GM12891 (cell line): ENCODE measurements around the gene PCDHGA9.
A peak's percentile ranks its signal among the peaks of the same experiment; 100 is the strongest.
"Not testable (repeated sequence)": the region's sequence is repeated elsewhere in the genome, so short reads cannot be mapped to it uniquely, and the experiment has no call there.

Source experiments
- DNase-seq: peaks from one replicate; pipeline ENCODE4 v3.0.0; 2011; ENCODE audit warnings: low spot score; ENCODE audit not compliant: insufficient read length
- FAIRE-seq: peaks from 2 replicates; lab custom pipeline; 2011; peaks lifted over from hg19 to GRCh38; lab: Jason Lieb, UNC
- PAX5 ChIP-seq: IDR thresholded peaks from 2 replicates; pipeline ENCODE4 v1.6.1; 2011; ENCODE audit warnings: low read length, moderate library complexity, mild to moderate bottlenecking; ENCODE audit not compliant: insufficient read depth, severe bottlenecking
- POLR2A ChIP-seq: IDR thresholded peaks from 2 replicates; pipeline ENCODE4 v1.6.1; 2011; ENCODE audit warnings: low read depth, low read length, control low read depth
- POLR2AphosphoS5 ChIP-seq: IDR thresholded peaks from 2 replicates; pipeline ENCODE4 v1.6.1; 2011; ENCODE audit warnings: low read depth, low read length, control low read depth
- POU2F2 ChIP-seq: IDR thresholded peaks from 2 replicates; pipeline ENCODE4 v1.6.1; 2011; ENCODE audit warnings: low read depth, mild to moderate bottlenecking, control low read depth, low read length, moderate library complexity
- SPI1 ChIP-seq: IDR thresholded peaks from 2 replicates; pipeline ENCODE4 v1.6.1; 2011; ENCODE audit warnings: low read depth, low read length, control low read depth
- TAF1 ChIP-seq: IDR thresholded peaks from 2 replicates; pipeline ENCODE4 v1.6.1; 2011; ENCODE audit warnings: low read depth, low read length, control low read depth

Gene PCDHGA9

DNA sequence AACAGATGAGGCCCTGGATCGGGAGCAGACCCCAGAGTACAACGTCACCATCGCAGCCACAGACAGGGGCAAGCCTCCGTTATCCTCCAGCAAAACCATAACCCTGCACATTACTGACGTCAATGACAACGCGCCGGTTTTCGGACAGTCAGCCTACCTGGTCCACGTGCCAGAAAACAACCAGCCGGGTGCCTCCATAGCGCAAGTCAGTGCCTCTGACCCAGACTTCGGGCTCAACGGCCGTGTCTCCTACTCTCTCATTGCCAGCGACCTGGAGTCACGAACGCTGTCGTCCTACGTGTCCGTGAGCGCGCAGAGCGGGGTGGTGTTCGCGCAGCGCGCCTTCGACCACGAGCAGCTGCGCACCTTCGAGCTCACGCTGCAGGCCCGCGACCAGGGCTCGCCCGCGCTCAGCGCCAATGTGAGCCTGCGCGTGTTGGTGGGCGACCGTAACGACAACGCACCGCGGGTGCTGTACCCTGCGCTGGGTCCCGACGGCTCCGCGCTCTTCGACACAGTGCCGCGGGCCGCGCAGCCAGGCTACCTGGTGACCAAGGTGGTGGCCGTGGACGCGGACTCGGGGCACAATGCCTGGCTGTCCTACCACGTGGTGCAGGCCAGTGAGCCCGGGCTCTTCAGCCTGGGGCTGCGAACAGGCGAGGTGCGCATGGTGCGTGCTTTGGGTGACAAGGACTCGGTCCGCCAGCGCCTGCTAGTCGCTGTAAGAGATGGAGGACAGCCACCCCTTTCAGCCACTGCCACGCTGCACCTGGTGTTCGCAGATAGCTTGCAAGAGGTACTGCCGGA, 16.7 kb downstream of the PCDHGA9 start:
- no peak for FAIRE-seq
- no peak for TF ChIP-seq POLR2A
- TF ChIP-seq POU2F2, result no peak
- no peak for TF ChIP-seq POLR2AphosphoS5
- TF ChIP-seq SPI1, result no peak
- no peak for TF ChIP-seq PAX5
- TF ChIP-seq TAF1, result no peak
- DNase-seq, result no peak

DNA sequence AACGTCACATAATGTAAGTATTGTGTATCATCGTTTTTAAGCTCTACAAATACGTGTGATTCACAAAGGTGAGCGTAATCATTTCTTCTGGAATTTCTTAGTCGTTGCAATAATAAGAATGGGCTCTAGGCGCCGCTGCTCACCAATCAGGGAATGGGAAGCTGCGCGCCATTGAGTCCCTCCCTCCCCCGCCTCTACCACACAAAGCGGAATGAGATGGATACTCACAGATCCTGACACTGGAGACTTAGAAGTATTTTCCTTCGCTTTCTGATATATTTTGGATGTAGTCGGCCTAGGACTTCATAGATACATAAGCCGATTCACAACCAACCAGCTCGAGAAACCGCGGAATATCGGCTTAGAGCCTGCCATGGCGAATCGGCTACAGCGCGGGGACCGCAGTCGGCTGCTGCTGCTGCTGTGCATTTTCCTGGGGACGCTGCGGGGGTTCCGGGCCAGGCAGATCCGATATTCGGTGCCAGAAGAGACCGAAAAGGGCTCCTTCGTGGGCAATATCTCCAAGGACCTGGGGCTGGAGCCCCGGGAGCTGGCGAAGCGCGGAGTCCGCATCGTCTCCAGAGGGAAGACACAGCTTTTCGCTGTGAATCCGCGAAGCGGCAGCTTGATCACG, 18.4 kb downstream of the PCDHGA9 start, which contains the start of gene PCDHGA11:
PCDHGA11 (plus strand) TSS at position 197 of the 634 bp plus-strand sequence; CDS start at position 374, 177 bp downstream.
- TF ChIP-seq POLR2AphosphoS5, result no peak
- TF ChIP-seq TAF1, result no peak
- no peak for TF ChIP-seq SPI1
- TF ChIP-seq POU2F2, result no peak
- TF ChIP-seq PAX5, result no peak
- DNase-seq (no peak), FAIRE-seq (peak; percentile 59)

DNA sequence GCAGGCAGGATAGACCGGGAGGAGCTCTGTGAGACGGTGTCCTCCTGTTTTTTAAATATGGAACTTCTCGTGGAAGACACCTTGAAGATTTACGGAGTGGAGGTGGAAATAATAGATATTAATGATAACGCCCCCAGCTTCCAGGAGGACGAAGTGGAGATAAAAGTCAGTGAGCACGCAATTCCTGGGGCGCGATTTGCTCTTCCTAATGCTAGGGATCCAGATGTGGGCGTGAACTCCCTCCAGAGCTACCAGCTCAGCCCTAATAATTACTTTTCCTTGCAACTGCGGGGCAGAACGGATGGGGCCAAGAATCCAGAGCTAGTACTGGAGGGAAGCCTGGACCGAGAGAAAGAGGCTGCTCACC, 18.9 kb downstream of the PCDHGA9 start:
- FAIRE-seq, result peak; percentile 9
- no peak for DNase-seq
- TF ChIP-seq PAX5, result no peak

DNA sequence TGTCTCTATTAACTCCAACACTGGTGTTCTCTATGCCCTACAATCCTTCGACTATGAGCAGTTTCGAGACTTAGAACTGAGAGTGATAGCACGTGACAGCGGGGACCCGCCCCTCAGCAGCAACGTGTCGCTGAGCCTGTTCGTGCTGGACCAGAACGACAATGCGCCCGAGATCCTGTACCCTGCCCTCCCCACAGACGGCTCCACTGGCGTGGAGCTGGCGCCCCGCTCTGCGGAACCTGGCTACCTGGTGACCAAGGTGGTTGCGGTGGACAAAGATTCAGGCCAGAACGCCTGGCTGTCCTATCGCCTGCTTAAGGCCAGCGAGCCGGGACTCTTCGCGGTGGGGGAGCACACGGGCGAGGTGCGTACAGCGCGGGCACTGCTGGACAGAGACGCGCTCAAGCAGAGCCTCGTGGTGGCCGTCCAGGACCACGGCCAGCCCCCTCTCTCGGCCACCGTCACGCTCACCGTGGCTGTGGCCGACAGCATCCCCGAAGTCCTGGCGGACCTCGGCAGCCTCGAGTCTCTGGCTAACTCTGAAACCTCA, 20.2 kb downstream of the PCDHGA9 start:
- TF ChIP-seq TAF1 (no peak), POLR2A (no peak), PAX5 (no peak), SPI1 (no peak), POU2F2 (no peak)
- no peak for FAIRE-seq
- DNase-seq, result no peak

DNA sequence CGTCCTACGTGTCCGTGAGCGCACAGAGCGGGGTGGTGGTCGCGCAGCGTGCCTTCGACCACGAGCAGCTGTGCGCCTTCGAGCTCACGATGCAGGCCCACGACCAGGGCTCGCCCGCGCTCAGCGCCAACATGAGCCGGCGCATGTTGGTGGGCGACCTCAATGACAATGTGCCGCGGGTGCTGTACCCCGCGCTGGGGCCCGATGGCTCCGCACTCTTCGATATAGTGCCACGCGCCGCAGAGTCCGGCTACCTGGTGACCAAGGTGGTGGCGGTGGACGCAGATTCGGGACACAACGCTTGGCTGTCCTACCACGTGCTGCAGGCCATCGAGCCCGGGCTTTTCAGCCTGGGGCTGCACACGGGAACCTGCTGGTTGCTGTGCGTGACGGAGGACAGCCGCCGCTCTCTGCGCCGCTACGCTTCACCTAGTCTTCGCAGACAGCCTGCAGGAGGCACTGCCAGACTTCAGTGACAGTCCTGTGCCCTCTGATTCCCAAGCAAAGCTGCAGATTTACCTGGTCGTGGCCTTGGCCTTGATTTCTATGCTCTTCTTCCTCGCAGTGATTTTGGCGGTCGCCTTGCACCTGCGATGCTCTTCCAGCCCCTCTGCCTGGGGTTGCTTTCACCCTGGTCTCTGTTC, 25.3 kb downstream of the PCDHGA9 start:
- no peak for TF ChIP-seq POLR2AphosphoS5
- TF ChIP-seq POLR2A, result no peak
- no peak for TF ChIP-seq PAX5
- no peak for TF ChIP-seq POU2F2
- TF ChIP-seq SPI1, result no peak
- TF ChIP-seq TAF1, result no peak
- DNase-seq (no peak), FAIRE-seq (no peak)

DNA sequence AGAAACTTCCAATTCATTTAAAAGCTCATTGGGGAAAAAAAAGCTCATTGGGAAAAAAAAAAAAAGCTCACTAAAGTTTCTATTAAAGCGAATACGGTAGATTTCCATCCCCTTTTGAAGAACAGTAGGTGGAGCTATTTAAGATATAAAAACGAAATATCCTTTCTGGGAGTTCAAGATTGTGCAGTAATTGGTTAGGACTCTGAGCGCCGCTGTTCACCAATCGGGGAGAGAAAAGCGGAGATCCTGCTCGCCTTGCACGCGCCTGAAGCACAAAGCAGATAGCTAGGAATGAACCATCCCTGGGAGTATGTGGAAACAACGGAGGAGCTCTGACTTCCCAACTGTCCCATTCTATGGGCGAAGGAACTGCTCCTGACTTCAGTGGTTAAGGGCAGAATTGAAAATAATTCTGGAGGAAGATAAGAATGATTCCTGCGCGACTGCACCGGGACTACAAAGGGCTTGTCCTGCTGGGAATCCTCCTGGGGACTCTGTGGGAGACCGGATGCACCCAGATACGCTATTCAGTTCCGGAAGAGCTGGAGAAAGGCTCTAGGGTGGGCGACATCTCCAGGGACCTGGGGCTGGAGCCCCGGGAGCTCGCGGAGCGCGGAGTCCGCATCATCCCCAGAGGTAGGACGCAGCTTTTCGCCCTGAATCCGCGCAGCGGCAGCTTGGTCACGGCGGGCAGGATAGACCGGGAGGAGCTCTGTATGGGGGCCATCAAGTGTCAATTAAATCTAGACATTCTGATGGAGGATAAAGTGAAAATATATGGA, 27.9 kb downstream of the PCDHGA9 start, which contains the start of gene PCDHGA12:
PCDHGA12 (plus strand) TSS at position 176 of the 782 bp plus-strand sequence; CDS start at position 429, 253 bp downstream.
- no peak for DNase-seq
- no peak for FAIRE-seq
- TF ChIP-seq TAF1 (no peak), POU2F2 (no peak), POLR2AphosphoS5 (no peak)

DNA sequence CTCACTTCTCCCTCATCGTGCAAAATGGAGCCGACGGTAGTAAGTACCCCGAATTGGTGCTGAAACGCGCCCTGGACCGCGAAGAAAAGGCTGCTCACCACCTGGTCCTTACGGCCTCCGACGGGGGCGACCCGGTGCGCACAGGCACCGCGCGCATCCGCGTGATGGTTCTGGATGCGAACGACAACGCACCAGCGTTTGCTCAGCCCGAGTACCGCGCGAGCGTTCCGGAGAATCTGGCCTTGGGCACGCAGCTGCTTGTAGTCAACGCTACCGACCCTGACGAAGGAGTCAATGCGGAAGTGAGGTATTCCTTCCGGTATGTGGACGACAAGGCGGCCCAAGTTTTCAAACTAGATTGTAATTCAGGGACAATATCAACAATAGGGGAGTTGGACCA, 28.7 kb downstream of the PCDHGA9 start:
- TF ChIP-seq POLR2AphosphoS5, result no peak
- no peak for TF ChIP-seq TAF1
- no peak for TF ChIP-seq POLR2A
- no peak for TF ChIP-seq POU2F2
- TF ChIP-seq SPI1, result no peak
- no peak for TF ChIP-seq PAX5
- DNase-seq (no peak), FAIRE-seq (no peak)

DNA sequence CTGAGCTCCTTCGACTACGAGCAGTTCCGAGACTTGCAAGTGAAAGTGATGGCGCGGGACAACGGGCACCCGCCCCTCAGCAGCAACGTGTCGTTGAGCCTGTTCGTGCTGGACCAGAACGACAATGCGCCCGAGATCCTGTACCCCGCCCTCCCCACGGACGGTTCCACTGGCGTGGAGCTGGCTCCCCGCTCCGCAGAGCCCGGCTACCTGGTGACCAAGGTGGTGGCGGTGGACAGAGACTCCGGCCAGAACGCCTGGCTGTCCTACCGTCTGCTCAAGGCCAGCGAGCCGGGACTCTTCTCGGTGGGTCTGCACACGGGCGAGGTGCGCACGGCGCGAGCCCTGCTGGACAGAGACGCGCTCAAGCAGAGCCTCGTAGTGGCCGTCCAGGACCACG, 29.7 kb downstream of the PCDHGA9 start:
- not testable (repeated sequence) for DNase-seq, FAIRE-seq

DNA sequence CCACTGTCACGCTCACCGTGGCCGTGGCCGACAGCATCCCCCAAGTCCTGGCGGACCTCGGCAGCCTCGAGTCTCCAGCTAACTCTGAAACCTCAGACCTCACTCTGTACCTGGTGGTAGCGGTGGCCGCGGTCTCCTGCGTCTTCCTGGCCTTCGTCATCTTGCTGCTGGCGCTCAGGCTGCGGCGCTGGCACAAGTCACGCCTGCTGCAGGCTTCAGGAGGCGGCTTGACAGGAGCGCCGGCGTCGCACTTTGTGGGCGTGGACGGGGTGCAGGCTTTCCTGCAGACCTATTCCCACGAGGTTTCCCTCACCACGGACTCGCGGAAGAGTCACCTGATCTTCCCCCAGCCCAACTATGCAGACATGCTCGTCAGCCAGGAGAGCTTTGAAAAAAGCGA, 30.1 kb downstream of the PCDHGA9 start:
- not testable (repeated sequence) for DNase-seq, FAIRE-seq

DNA sequence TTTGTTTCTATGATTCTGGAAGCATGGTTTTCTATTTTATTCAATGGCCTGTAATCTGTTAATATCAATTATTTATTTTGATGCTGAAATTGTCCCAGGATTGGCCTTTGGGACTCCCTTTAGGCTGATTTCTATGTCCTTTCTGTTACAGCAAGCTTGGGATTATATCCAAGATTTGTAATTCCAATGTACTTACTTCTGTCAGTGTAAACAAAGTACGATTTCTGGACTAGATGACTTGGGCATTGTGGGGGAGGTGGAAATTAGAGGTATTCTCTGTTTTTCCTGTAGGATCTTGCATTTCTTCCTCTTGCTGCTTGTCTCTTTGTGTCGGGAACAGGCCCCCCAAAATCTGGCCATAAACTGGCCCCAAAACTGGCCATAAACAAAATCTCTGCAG, 31.4 kb downstream of the PCDHGA9 start:
- TF ChIP-seq TAF1, result no peak
- no peak for TF ChIP-seq POU2F2
- no peak for TF ChIP-seq SPI1
- FAIRE-seq (no peak), DNase-seq (no peak)

DNA sequence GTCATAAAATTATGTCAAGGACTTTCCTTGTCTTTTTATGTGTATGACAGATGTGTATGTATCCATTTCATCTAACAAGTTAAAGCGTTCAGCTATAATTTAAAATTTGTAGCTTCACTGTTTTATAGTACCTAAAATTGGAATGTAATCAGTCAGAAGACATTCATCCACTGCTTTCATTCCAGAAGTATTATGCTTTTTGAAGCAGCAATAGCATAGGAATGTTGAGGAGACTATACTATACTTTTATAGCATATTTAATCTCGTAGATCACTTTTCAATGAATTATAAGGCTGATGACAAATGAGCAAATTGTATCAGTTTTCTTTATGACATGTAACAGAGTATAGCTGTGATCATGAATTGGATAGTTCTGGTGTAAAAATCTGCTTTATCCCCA, 34.6 kb downstream of the PCDHGA9 start:
- DNase-seq, result no peak
- TF ChIP-seq TAF1 (no peak), SPI1 (no peak), POLR2A (no peak), POLR2AphosphoS5 (no peak), POU2F2 (no peak), PAX5 (no peak)
- no peak for FAIRE-seq
